Fibroblast of lung (primary cell): ENCODE data around the gene DUOX2.

ENCODE experiments used
- EZH2 ChIP-seq: IDR thresholded peaks from 2 replicates; pipeline ENCODE4 v1.5.1; 2012; ENCODE audit warnings: low read length, control low read depth, mild to moderate bottlenecking; ENCODE audit errors: missing control alignments
- TF ChIP-seq, protein P1 (sequence below), 2 donors: IDR thresholded peaks in 1 of 2; conservative IDR thresholded peaks in 1 of 2; 1 replicate in 1 of 2; 2 replicates in 1 of 2; pipeline ENCODE4 v1.5.1; 2011 to 2012; ENCODE audit warnings: low read length in 2 of 2, control low read depth in 1 of 2, inconsistent platforms in 1 of 2, low read depth in 1 of 2, mild to moderate bottlenecking in 1 of 2

DNA sequence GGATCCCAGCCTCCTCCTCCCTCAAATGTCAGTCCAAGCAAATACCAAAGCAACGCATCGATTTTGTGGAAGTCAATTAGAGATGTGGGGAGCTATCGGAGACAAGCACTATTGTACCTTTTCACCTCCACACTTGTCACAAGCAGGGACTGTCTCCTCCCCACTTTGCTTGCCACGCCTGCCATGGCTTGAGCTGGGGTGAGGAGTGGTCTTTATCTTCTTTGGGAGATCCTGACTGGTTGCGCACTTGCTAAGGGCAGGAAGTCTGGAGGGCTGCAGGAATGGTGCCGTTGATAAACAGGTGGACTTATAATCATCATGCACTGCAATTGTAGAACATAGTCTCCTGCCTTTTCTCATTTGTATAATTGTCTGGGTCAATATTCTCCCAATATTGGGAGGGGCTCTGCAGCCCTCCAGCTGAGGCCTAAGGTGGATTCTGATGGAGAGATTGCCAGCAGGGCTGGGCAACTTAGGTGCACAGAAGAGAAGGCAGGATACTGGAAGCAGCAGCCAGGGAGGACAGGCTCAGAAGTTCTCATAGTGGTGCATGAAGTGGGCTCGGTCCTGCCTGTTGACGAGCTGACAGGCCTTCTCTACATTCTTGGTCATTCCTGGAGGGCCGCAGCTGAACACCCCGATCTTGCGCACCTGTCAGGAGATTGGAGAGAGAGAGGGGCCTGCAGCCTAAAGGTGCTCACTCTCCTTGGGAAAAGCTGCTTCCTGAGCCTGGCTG lies 20.2 kb downstream of the DUOX2 start:
- TF ChIP-seq, protein P1, sequence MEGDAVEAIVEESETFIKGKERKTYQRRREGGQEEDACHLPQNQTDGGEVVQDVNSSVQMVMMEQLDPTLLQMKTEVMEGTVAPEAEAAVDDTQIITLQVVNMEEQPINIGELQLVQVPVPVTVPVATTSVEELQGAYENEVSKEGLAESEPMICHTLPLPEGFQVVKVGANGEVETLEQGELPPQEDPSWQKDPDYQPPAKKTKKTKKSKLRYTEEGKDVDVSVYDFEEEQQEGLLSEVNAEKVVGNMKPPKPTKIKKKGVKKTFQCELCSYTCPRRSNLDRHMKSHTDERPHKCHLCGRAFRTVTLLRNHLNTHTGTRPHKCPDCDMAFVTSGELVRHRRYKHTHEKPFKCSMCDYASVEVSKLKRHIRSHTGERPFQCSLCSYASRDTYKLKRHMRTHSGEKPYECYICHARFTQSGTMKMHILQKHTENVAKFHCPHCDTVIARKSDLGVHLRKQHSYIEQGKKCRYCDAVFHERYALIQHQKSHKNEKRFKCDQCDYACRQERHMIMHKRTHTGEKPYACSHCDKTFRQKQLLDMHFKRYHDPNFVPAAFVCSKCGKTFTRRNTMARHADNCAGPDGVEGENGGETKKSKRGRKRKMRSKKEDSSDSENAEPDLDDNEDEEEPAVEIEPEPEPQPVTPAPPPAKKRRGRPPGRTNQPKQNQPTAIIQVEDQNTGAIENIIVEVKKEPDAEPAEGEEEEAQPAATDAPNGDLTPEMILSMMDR (conservative IDR thresholded peaks at IDR 0.05 in 1 of 2, IDR thresholded peaks at IDR 0.05 in 1 of 2; ENCODE audit: low read depth in 1 of 2, low read length in 2 of 2) = no peak
- TF ChIP-seq EZH2 = no peak
